ENCODE data around the gene ACADL.

ACADL gene

DNA sequence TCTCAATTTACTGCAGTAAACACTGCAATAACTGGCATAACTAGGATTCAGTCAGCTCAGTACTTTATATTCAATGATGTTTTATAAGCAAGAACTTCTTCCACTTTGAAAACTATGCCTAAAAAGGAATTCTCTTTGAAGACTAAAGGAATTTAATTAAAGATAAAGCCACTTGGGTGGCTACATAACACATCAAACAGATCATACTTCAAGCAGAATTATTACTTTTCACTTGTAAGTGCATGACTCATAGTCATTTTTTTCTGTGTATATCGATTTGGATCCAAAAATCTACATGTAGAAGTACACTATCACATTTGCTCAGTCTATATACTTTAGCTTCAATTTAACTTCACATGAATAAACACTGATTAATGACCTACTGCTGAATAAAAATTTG lies 58.0 kb downstream of the ACADL start:
- no peak for DNase-seq

DNA sequence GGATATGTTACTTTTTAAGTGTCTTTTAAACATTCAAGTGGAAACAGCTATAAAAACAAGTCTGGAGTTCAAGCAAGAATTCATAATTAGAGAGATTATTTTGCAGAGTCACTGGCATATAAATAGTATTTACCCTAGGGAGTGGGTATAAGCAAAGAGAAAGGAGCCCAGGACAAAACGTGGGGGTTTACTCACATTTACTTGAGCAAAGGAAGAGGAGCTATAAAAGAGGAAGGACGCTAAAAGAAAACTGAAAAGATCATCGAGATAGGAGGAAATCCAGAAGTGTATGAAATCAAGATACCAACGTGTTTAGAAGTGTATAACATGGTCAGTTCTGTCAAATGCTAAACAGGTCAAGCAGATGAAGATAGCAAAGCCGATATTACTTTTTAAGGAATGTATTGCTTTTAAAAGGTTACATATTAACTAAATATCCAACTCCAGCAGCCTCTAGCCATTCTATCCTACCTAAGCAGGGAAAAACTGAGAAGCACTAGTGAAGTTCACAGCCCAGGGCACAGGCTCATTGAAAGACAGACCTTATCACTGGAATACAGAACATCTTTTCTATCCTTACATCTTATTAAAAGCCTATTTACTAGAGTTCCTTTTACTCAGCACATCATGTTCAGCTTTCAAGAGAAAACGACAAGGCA lies 62.7 kb downstream of the ACADL start:
- DNase-seq: no peak

DNA sequence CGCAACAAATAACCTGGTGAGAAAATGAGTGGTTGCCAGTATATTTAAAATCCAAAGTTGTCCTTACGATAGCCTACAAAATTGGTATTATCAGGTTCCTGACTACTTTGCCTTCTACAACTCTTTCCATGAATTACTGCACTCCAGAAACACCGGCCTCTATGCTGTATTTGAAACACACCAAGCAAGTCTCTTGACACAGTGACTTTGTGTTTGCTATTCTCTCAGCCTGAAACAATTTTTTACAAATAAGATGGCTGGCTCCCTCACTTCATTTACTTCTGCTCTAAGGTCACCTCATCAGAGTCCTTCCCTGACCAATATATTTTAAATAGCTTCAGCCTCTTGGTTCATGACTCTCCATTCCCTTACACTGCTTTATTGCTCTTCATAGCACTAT lies 66.2 kb downstream of the ACADL start:
- DNase-seq: no peak

DNA sequence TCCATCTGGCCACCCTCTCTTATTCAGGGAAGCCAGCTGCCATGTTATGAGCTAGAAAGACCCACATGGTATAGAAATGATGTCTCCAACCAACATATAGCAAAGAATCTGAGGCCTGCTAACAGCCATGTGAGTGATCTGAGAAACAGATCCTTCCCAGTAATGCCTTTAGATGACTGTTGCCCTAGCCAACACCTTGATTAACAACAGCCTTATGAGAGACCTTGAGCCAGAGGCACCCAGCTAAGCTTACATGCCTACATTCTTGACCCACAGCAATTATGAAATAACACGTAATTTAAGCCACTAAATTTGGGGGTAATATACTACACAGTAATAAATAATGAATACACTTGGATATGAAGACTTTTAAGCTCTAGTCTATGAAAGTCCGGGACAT lies 67.0 kb downstream of the ACADL start:
- DNase-seq: no peak

DNA sequence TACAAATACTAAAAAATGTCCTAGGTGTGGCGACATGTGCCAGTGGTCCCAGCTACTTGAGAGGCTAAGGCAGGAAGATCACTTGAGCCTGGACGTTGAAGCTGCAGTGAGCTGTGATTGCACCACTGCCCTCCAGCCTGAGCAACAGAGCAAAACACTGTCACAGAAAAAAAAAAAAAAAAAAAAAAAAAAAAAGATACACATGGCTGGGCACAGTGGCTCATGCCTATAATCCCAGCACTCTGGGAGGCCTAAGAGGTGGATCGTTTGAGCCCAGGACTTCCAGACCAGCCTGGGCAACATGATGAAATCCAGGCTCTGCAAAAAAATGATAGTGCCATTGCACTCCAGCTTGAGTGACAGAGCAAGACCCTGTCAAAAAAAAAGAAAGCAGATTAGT lies 67.7 kb downstream of the ACADL start:
- no peak for DNase-seq

DNA sequence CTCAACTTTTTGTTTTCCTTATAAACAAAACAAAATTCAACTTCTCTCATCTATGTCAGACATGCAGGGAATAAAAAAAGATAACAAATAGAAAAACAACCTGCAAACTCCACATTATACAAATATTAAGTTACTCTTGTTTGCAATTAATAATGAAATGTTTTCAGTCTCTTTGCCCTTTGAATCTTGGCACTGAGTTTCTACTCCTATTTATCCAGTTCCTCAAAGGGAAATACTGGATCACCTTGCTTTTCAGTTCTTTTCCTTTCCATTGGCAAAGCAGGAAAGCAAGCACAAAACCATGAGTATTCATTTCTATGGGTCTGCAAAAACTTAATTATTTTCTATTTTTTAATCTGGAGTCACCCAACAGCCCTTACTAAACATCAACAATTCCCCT lies 77.6 kb downstream of the ACADL start:
- no peak for DNase-seq

All from NCI-H146 (cell line).